HG03342 (cell line): Measurements from ENCODE around the gene FNDC3B.

ENCODE experiments used
- ATAC-seq: cut with Tn5 transposase; IDR thresholded peaks from one replicate; pipeline ENCODE4 v1.9.1; 2021; ENCODE audit warnings: mild to moderate bottlenecking, moderate library complexity; ENCODE audit not compliant: unreplicated experiment

Gene FNDC3B

GRCh38 chr3:172184106-172184822 is 144.9 kb downstream of the FNDC3B start:
- ATAC-seq, result no peak

DNA sequence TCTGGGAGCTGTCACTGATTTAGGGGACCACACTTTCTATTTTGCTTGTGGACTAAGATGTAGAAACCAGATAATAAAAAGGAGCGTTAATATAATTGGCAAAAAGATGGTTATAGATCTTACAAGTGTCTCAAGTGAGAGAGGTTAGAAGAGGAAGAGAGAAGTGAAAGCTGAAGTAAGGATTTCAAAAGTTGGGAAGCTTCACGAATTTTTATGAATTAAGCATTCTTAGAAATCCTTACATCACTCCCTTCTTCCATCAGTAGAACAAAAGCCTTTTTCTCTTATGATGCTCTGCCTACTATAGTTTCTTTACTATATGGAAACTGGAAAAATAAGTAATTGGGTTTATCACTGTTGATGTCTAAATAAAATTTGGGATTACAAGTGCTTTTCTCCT is 146.5 kb downstream of the FNDC3B start:
- no peak for ATAC-seq

DNA sequence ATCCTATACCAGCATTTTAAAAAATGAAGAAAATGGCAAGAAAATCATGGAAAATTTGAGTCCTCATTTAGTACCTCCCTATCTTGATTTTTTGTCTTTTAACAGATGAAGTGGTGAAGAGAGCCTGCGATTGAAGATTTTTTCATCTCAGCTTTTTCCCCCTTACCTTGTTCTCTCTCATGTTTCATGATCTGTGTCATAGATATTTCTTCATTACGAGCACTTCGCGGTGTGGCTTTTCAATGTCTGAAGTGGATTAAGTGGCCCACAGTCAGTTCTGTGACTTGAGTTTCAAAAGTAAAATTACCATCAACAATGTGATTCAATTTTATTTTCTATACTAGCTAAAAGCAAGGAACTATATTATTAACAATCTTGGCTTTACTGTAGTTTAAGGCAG is 147.2 kb downstream of the FNDC3B start:
- no peak for ATAC-seq

GRCh38 chr3:172187511-172187910 is 148.1 kb downstream of the FNDC3B start:
- ATAC-seq, result no peak

DNA sequence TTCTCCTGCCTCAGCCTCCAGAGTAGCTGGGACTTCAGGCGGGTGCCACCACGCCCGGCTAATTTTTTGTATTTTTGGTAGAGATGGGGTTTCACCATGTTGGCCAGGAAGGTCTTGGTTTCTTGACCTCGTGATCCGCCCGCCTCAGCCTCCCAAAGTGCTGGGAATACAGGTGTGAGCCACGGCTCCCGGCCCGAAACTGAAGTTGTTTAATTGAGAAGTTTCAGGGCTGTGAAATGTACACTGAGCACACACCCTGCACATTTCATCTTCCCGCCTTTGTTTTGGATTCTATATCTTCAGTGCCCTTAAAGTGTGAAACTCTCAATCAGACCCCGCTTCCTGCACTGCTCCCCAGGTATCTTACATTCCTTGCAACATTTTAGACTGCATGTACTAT is 149.1 kb downstream of the FNDC3B start:
- no peak for ATAC-seq

DNA sequence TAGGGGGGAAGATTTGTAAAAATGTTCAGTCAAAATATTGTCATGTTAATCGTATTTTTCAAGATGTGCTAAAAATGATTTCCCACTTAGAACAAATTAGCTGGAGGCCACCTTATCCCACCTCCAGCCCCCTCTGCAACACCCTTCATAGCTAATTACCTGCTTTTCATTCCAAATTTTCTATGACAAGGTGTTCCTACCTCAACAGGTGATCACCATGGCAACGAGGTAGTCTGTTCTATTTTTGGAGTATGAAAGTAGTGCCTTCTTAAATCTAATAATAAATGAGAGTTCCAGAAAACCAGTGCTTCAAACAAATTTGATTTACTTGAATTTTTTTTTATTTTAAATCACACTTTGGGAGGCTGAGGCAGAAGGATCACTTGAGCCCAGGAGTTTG is 149.8 kb downstream of the FNDC3B start:
- no peak for ATAC-seq

DNA sequence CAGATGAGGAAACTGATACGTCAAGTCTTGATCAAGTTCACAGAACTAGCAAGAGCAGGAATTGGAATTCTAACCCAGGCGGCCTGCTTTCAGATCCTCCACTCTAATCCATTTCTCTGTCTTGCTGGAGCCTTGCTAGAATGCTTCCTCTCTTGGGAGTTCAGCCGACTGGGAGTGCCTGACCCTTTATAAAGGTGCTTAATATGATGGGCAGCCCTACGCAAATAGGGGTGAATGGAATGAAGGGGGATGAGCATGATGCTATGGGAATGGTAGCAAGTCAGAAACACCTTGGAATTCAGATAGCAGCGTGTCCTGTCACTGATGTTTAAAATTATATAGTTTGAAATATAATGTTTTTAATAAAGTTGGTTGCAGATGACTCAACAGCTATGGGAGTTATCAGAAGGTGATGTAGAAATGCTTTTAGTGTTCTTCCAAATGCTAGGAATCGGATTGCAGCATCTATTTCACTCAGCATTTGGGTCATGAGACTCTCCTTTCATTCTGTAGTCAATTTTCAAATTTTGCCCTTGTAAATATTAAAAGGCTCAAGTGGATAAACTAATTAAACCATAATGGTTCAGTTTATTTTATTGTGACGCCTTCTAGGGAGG is 150.7 kb downstream of the FNDC3B start:
- no peak for ATAC-seq

DNA sequence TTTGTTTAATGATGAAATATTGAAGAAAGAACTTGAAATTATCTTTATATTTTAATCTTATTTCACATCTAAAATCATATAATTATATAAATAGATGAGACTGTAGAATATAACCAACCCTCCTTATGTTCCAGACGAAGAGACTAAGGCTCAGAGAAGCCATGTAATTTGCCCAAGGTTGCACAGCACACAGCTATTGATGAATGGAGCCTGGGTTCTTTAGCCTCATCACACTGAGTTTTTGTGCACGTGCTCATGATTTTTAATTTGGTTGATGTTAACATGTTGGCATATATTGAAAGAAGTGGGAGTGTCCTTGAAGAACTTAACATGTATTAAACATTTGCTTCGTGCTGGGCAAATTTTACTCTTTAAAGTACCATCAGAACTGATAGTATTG is 151.6 kb downstream of the FNDC3B start:
- no peak for ATAC-seq

- no peak for ATAC-seq
These were observed 152.3 kb downstream of the FNDC3B start for GRCh38 chr3:172191629-172192028.

GRCh38 chr3:172192830-172193415 is 153.5 kb downstream of the FNDC3B start:
- ATAC-seq, result no peak

- ATAC-seq, result no peak
These were observed 154.1 kb downstream of the FNDC3B start for GRCh38 chr3:172193436-172193835.

DNA sequence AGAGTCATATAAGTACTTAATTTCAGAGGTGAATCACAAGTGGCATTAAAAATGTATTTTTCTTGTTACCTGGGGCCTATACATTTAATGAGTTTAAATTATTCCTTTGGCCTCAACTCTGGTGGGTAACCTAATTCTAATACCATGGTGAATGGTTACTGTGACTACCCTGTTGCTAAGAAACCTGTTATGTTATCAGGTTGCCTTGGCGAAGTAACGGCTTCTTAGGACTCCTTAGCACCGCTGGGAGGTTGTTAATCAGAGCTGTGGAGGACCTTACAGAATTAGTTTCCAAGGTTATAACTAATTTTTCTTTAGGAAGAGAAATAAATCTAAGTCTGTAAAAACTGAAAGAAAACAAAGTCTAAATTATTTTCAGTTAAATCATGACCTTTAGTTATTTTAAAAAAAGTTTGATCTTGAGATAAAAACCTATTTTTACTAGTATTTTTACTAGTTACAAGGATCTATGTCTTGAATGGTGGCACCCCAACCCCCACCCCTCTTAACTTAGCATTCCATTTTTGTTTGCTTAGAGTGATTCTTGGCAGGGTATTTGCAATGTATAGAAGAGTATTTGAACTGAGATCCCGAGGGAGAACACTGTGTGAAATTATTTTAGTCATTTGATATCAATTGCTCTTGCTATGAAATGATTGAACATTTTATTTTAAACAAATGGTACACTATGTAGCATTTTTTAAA is 155.5 kb downstream of the FNDC3B start:
- no peak for ATAC-seq

DNA sequence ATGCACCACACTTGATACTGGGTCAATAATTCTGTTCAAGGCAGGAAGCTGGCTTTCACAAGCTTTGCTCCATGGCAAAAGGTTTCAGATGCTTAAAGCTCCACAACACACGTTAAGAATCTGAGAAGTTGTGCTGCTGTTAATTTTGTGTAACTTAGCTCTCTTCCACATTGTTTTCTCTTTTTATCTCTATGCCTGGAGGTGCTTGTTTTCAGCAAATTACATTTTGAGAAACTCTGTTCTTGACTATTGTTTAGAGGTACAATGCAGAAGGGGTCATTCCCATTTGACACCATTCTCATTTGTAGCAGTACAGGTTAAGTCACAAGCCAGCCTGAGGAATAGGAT is 156.0 kb downstream of the FNDC3B start:
- no peak for ATAC-seq

GRCh38 chr3:172197344-172197743 is 158.0 kb downstream of the FNDC3B start:
- no peak for ATAC-seq

DNA sequence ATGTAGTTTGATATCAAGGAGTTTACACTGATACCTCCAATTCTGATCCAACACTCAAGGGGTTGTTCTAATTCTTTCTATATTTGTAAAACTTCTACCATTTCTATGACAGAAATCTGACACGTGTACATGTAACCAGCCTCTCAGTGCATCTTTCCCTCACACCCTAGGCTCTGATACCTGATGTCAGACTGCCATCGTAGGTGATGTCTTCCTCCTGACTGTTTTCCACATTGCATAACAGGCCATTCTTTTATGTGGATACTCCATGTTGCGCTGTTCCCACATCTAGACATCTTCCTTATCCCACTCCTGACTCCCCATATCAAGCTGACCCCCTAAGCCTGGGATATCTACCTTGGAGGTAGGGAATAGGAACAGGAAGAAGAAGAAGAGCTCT is 159.1 kb downstream of the FNDC3B start:
- ATAC-seq, result no peak

DNA sequence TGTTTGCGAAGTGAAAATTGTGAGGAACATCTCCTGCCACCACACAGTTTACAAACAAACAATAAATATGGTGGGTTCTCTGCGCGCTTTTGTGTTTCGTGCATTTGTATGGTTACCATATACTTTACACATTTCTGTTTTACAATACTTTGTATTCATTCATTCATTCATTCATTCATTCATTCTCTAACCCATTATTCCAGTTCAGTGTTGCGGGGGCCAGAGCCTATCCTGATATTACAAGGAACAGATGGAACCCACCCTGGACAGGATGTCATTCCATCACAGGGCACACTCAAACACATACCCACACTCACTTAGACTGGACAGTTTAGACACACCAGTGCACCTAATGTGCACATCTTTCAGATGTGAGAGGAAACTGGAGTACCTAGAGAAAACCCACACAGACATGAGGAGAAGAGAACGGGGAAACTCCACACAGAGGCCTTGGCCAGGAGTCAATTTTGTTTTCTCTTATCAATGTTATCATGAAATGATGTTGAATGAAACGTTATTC is 160.5 kb downstream of the FNDC3B start:
- no peak for ATAC-seq

GRCh38 chr3:172201136-172201869 is 161.9 kb downstream of the FNDC3B start:
- no peak for ATAC-seq

- no peak for ATAC-seq
These were observed 162.5 kb downstream of the FNDC3B start for GRCh38 chr3:172201870-172202236.

- no peak for ATAC-seq
These were observed 163.4 kb downstream of the FNDC3B start for GRCh38 chr3:172202797-172203196.

DNA sequence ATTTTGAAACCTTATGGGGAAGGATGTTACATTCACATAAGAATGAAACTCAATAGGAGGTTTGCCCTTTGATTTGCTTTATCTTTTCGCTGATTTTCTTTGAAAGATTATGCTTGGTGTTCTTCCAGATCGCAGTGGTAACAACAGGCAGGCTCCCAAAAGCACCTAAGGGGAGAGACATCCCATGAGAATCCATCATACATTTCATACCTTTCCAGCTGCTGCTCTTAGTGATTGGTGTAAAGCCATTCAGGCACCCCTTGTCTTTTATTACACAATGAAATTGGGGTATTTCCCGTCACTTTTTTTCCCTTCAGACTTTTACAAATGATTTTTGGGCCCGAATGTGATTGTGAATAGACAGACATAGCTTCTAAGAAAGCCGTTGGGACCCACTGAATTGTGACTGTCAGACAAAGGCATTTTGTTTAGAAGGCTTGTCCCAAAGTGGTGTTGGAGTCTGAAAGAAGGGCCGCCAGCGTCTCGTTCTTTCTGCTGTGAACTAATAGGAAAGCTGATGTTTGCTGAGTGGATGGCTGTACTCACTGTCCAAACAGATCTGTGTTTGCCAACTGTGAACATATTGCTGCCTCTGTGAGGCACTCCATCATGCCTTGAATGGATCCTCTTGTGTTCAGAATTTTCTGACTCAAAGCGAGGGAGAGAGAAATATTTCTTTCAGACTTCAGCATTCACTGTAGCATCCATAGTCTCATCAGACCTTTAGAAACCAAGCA is 164.3 kb downstream of the FNDC3B start:
- no peak for ATAC-seq
